Cardiac muscle cell (in vitro differentiated cells and primary cell): ENCODE data around the gene LMLN. TPM values are rescaled to one million over a fixed set of nuclear protein-coding genes. Genes with fewer than 3 reads are reported as not detected.

Experiments
- DNase-seq, 2 donors: peaks; one replicate each; pipeline versions ENCODE4 v3.0.0 to v3.0.0-alpha.2; 2010 to 2017; ENCODE audit warnings: low read depth in 1 of 2, low spot score in 1 of 2
- H3K27ac ChIP-seq: fragments of 200-600 bp; sonication (generic); 2 replicates; pipeline ENCODE4 v1.5.1; 2016
- H3K27me3 ChIP-seq: fragments of 200-600 bp; sonication (generic); 2 replicates; pipeline ENCODE4 v1.6.0; 2016; ENCODE audit warnings: control low read depth
- H3K36me3 ChIP-seq: fragments of 200-600 bp; sonication (generic); 2 replicates; pipeline ENCODE4 v1.5.1; 2016; ENCODE audit warnings: control low read depth
- H3K4me1 ChIP-seq: fragments of 200-600 bp; sonication (generic); 2 replicates; pipeline ENCODE4 v1.8.1; 2017; ENCODE audit warnings: low read depth, mild to moderate bottlenecking, mixed run types
- H3K4me3 ChIP-seq: fragments of 200-600 bp; sonication (generic); 2 replicates; pipeline ENCODE4 v1.5.1; 2016; ENCODE audit warnings: mild to moderate bottlenecking
- H3K9me3 ChIP-seq: fragments of 200-600 bp; sonication (generic); 2 replicates; pipeline ENCODE4 v1.5.1; 2017; ENCODE audit warnings: low read depth, mild to moderate bottlenecking, control low read depth
- polyA plus RNA-seq: library from polyadenylated mRNA; unstranded; fragments of >200 nt; fragmentation: Nextera tagmentation; extraction: Ambion mirVana; gene quantifications from 2 replicates; pipeline ENCODE4 v1.2.1, GENCODE V29; 2016
- total RNA-seq: library from RNA; depleted of rRNA; stranded (reverse); fragments of >200 nt; gene quantifications from 2 replicates; pipeline ENCODE4 v1.2.3, GENCODE V29; 2016
- TF ChIP-seq, protein P1 (sequence below): IDR thresholded peaks from 2 replicates; pipeline ENCODE4 v1.5.1; 2012; ENCODE audit warnings: low read depth, mild to moderate bottlenecking, low read length

LMLN gene
- total and polyA plus RNA-seq, 2 experiments from 2014 or later = 4.9 to 7.7 TPM

- DNase-seq = no peak
- TF ChIP-seq, protein P1, sequence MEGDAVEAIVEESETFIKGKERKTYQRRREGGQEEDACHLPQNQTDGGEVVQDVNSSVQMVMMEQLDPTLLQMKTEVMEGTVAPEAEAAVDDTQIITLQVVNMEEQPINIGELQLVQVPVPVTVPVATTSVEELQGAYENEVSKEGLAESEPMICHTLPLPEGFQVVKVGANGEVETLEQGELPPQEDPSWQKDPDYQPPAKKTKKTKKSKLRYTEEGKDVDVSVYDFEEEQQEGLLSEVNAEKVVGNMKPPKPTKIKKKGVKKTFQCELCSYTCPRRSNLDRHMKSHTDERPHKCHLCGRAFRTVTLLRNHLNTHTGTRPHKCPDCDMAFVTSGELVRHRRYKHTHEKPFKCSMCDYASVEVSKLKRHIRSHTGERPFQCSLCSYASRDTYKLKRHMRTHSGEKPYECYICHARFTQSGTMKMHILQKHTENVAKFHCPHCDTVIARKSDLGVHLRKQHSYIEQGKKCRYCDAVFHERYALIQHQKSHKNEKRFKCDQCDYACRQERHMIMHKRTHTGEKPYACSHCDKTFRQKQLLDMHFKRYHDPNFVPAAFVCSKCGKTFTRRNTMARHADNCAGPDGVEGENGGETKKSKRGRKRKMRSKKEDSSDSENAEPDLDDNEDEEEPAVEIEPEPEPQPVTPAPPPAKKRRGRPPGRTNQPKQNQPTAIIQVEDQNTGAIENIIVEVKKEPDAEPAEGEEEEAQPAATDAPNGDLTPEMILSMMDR = no peak
- no peaks in the 10 kb centered on the region for H3K36me3 ChIP-seq
- H3K4me1 ChIP-seq = no peaks in the 10 kb centered on the region
- H3K27ac ChIP-seq = no peak overlapping the region
- no peaks in the 10 kb centered on the region for H3K9me3 ChIP-seq
- H3K27me3 ChIP-seq = peaks cover 26% of the 10 kb centered on the region
- H3K4me3 ChIP-seq = no peak overlapping the region
Observed at GRCh38 chr3:198065897-198066296, 105.9 kb downstream of the LMLN start.

- Histone ChIP-seq H3K27ac (no peak overlapping the region), H3K4me1 (no peaks in the 10 kb centered on the region), H3K9me3 (no peaks in the 10 kb centered on the region), H3K4me3 (no peak overlapping the region), H3K36me3 (no peaks in the 10 kb centered on the region), H3K27me3 (peaks cover 26% of the 10 kb centered on the region)
- TF ChIP-seq, protein P1 = no peak
- DNase-seq = no peak
Observed at GRCh38 chr3:198067416-198067815, 107.4 kb downstream of the LMLN start.

DNA sequence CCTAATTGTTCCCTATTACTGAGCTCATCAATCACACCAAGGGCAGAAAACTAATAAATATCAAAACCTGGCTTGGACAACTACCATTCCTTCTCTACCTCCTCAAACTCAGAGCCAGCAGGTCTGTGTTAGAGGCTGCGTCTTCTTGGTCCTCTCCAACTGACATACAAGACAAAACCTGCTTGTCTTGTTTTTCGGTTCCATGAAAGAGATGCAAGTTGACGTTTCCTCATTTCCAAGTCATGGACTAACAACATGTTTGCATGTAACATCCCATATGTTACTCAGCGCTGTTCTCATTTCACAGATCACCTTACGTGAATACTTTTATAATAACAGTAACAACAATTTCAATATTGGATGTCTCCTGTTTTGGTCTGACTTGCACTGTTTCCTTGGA lies 110.9 kb downstream of the LMLN start:
- peaks cover 2% of the 10 kb centered on the region for H3K4me1 ChIP-seq
- H3K4me3 ChIP-seq = no peak overlapping the region
- no peaks in the 10 kb centered on the region for H3K36me3 ChIP-seq
- H3K27ac ChIP-seq = no peak overlapping the region
- no peaks in the 10 kb centered on the region for H3K9me3 ChIP-seq
- DNase-seq = no peak
- peaks cover 55% of the 10 kb centered on the region for H3K27me3 ChIP-seq
- TF ChIP-seq, protein P1 = no peak

GRCh38 chr3:198071602-198072287 lies 111.7 kb downstream of the LMLN start:
- no peak overlapping the region for H3K4me3 ChIP-seq
- peak in 1 of 2 donors; percentile 75 for DNase-seq
- H3K36me3 ChIP-seq = no peaks in the 10 kb centered on the region
- no peak overlapping the region for H3K27ac ChIP-seq
- TF ChIP-seq, protein P1 = peak; percentile 18
- peaks cover 4% of the 10 kb centered on the region for H3K4me1 ChIP-seq
- H3K27me3 ChIP-seq = peaks cover 64% of the 10 kb centered on the region
- H3K9me3 ChIP-seq = no peaks in the 10 kb centered on the region

- Histone ChIP-seq H3K36me3 (no peaks in the 10 kb centered on the region), H3K27ac (no peak overlapping the region), H3K4me1 (peaks cover 4% of the 10 kb centered on the region), H3K4me3 (no peak overlapping the region), H3K9me3 (no peaks in the 10 kb centered on the region), H3K27me3 (peaks cover 99% of the 10 kb centered on the region)
- DNase-seq = no peak
- TF ChIP-seq, protein P1 = no peak
Observed at GRCh38 chr3:198076722-198077308, 116.8 kb downstream of the LMLN start.
